GM19043 (cell line): ENCODE measurements around the gene HTRA2.

Source experiments
- ATAC-seq: cut with Tn5 transposase; IDR thresholded peaks from one replicate; pipeline ENCODE4 v1.9.1; 2021; ENCODE audit warnings: low read depth; ENCODE audit not compliant: unreplicated experiment

Gene HTRA2

DNA sequence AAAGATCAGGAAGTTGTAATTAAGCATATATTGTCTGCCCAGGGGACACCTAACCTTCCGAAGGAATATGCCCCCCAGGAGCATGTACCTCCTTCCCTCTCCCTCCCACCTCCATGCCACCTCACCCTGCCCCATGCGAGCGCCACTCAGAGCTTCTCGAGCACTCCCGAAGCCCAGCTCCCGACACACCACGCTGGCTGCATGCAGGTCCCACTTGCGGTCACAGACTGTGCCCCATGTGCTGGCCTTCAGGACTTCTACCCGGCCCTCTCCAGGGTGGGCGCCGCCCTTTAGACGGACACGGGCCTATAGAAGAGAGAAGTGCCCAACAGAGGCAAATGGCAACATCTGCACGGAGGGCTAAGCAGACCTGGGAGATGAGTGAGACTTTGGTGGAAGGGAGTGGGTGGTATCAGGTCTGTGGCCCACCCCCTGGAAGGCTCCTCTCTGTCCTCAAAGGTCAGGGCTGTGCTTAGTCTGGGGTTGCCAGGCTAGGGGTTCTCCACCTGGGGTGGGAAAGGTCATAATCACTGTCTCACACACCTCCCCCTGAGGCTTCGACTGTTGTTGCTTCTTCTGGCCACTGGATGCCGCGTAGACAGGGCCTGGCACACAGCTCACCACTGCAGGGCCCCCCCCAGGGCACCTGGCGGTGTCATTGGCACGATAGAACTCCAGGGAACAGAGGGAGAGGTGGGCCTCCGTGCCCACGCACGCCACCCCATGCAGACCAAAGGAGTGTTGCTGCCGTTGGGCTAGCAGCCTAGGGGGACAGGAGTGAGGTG lies 6.6 kb downstream of the HTRA2 start:
- ATAC-seq, result no peak

DNA sequence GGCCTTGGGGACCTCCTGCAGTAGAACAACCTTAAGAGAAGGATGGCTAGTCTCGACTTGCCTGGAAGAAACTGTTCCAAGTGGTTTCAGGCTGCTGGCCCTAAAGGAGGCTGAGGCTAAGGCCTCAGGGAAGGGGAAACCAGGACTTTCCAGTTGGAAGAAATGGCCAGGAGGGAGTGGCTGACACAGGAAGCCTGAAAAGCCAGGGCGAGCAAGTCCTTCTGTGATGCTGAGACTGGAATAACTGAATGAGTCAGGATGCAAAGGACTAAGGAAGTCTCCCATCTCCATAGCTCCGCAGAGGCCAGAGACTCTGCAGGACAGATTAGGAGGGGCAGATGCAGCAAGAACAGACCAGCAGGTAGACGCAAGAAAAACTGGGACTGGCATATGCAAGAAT lies 7.4 kb downstream of the HTRA2 start:
- ATAC-seq, result no peak

DNA sequence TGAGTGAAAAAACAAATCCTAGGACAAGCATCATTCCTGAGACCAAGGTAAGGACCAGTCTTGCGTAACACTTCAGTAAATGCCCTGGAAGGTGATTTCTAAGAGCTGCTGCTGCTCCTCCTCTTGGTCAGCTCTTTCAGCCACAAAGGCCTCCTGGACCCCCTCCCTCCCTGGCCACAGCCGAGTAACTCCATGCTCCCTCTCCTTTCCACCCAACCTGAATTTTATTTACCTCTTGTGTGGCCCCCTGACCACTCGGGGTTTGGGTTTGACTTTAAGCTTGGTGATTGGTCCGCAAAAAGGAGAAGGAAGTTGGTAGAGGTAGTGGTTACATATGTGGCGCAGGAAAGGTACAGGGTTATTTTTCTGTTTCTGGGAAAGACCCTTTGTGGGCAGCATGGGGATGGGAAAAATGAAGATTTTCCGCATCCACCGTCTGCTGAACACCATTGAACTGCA lies 9.2 kb downstream of the HTRA2 start:
- ATAC-seq, result no peak

DNA sequence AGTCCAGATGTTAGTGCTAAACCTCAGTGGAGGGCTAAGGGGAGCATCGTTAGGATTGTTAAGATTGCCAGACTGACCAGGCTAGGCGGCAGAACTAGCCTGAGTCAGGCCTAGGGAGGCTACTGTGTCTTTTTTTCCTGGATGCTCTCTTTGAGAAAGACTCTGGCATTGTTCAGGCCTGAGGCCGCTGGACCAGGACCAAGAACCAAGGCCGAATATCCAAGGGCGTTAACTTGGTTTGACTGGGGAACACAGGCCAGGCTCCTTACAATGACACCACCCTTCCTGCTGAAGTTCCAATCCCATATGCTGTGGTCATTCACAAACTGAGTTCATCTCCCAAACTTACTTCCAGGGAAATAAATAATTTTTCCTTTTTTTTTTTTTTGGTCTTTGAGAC lies 10.6 kb downstream of the HTRA2 start:
- ATAC-seq, result no peak

DNA sequence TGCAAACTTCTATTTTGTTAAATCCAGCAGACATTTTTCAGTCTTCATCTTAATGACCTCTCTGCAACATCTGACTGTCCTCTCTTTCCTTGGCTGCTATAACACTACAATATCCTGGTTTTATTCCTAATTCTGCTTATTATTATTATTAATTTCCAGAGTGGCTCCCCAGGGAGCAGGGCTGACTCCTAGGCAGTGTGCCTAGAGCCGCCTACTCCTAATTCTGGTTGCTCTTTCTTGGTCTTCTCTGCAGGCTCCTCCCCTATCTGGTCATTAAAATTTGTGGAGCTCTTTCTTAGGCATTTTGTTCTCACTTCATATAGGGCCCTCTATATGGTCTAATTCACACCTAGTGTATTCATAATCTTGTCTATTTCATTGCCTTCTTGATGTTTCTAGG lies 13.2 kb downstream of the HTRA2 start:
- no peak for ATAC-seq

DNA sequence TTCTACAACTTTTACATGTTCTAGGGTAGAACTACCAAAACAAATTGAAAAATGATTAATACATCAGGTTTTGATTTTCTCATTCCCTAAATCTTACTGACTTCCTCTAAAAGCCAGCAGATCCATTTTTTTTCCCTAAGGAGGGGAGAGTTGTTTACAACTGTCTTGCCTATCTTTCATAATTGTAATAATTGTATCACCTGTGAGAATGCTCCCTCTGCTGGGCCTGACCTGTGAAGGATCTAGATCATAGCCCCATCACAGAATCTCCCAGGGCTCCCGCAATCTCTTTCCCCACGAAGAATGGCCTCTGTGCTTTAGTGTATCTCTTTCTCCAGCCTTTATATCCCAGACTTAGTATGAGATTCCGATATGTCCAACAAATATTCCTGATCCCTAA lies 14.9 kb downstream of the HTRA2 start:
- no peak for ATAC-seq

DNA sequence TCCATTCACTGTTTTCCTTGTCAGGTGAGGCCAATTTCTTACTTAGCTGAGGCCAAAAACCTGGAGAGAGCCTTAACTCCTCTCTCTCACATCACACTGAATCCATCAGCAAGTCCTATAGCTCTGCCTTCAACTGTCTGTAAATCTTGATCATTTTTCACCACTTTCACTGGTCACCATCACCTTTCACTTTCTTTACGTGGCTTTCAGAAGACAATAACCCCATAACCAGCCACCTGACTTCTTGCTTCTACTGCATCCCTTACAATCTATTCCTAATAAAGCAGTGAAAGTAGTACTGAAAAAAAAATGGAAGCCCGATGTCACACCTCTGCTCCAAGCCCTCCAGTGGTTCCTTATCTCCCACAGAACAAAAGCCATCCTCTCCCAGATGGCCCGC lies 16.3 kb downstream of the HTRA2 start:
- ATAC-seq, result no peak

DNA sequence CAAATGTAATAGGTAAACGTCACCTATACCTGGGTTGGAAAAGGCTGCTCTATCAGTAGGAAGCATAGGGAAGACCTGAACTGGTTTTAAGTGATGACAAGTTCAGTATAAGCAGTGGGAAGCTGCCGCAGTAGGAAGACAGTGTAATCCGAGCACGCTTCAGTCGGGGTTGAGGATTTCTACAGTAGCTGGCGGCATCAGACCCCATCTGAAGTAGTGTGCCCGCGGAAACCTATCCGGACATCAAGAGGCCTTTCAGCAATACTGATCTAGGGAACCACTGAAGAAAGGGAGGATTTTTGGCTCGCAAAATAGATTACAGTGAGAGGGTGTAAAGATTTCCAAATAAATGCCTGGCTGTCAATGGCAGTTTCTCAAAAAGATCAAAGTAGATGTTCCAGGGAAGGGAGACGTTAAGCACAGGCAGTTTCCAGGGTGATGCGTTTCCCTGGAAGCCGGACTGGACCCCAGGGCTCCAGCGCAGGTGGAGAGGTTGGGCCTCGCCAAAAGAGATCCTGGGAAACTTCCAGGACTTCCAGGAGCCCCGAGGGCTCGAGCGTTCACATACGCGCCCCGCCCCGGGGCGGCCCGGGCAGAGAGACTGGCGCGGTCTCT lies 18.7 kb downstream of the HTRA2 start:
- no peak for ATAC-seq

DNA sequence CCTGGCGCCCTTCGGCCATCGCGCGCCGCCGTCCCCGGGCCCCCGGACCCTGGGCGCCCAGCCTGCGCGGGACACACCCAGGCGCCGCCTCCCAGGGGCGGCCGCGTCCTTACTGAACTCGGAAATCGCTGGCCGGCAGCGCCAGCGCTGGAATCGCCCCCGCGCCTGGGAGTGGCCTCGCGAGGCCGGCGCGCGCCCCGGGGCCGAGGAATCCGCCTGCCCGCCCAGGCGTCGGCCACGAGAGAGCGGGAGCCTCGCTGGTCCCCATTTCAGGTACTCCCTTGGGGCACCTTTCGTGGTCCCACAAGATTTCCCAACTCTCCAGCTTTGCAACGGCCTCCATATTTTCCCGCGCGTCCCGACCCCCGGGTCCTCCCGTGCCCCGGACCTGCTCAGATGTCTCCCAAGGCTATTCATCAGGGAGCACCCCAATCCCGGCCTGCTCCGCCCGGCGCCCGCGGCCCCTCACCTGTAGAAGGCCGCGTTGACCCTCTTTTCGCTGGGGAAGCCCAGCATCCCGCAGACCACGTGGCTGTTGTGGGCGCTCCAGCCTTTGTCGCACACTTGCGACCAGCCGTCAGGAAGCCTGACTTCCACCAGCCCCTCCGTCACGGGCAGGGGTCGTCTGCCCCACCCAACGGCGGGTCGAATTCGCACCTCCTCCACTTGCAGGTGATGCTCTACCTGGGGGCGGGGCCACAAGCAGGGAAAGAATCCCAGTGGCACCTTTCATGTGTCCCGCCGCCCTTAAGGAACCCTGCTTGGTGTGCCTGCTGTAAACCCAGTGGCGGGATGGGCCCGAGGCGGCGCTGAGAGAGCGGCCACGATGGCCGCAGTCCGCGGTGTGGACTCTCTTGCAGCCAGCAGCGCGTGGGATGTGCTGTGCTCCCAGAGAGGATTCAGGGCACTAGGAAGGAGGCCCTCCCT lies 19.4 kb downstream of the HTRA2 start:
- no peak for ATAC-seq

DNA sequence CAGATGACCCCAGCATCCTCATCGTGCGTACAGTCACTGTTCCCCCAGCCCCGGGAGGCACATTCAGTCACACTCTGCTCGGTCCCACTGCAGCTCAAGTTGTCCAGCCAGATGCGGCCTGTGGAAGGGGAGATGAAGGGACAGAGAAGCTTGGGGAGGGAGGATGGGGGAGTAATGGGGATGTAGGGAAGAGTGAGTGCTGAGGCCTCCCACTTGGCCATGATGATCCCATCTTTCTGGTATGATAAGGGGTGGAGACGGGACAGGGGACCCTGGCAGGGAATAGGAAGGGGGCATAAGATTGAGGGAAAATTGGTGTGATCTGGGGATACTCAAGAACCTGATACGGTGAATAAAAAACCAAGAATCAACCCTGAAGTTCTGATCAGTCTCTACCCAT lies 20.5 kb downstream of the HTRA2 start:
- ATAC-seq, result no peak

DNA sequence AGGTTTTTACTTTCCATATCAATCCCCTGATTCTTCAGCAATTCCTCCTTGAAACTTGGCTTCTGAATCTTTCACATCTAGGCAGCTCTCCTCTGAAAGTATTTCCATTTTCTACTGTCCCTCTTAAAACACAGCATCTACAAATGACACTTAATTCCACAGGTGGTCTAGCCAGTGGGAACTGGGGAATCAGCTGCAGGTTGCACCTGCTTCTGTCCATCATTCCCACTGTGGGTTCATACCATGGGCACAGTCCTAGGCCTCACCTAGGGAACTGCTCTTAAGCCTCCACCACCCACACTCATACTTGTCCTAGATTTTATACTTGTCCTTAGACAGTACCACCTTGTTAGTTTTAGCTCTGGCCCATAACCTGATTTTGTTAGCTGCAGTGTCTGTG lies 21.8 kb downstream of the HTRA2 start:
- no peak for ATAC-seq

DNA sequence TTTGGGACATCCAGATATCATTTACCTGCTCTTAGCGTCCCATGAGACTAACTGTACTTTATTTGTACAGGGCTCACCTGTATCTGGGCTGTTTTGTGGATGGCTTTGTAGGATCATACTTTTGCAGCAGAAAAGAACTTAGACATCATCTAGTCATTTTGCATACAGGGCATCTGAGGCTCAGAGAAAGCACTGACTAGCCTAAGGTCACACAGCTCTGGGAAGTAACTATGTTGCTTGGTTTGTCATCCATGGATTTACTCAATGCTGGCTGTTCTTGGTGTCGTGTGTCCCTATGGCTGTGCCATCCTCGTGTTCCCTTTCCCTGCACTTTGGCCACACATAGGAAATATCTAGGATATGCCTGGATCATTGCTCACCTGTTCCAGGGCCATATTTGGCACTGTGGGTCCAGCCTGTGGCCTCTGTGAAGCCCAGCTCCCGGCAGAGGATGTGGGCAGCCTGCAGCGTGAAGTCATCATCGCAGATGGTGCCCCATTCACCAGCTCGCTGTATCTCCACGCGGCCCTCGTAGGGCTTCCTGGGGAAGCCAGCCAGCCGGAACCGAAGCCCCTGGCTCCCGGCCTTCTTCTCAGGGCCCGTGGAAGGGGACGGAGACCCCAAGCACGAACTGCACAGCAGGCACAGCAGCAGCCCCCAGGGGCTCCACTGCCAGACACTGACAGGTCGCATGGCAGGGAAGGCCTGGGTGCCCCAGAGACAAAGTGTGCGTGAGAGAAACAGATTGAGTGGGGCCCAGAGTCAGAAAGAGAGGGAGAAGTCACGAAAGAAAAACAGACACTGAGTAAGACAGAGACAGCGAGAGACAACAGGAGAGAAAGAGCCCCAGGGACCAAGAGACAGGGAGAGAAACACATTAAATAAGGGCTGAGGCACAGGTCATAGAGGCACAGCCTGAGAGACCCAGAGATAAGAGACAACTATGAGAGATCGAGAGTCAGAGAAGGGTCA lies 22.5 kb downstream of the HTRA2 start:
- ATAC-seq, result no peak

DNA sequence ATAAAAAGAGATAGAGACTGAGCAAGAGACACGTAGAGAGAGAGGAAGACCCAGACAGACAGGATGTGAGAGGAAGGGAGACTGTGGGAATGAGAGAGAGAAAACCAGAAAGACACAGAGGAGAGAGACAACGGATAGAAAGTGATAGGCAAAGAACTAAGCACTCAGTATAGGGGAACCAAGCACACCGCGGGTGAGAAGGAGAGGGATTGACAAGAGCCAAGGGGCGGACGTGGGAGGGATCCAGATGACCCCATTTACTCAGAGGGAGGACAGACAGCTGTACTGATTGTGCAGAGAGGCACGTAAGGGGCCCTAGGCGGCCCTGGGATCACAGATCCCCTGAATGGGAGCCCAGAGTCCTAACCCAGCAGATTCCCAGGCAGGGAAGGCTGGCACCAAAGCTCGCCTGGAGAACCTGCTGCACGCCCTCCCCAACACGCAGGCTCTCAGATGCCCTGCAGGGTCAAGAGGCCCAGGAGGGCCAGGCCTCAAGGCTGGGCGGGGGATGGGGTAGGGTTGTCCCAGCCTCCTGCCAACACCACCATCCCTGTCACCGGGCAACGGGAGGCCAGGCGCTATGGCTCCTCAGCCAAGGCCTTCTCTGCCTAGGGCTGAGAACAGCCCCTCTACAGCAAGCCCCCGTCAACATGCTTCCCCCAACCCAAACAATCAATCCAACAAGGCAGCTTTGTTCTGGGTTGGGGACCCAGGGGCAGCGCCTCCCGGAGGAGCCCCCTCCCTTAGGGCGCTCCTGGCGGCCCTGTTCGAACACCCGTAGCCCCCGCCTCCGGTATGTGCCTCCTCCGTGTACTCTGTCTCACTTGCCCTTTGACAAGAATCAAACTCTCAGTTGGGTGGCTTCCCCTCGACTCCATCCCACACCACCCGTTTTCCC lies 23.4 kb downstream of the HTRA2 start:
- ATAC-seq, result no peak

DNA sequence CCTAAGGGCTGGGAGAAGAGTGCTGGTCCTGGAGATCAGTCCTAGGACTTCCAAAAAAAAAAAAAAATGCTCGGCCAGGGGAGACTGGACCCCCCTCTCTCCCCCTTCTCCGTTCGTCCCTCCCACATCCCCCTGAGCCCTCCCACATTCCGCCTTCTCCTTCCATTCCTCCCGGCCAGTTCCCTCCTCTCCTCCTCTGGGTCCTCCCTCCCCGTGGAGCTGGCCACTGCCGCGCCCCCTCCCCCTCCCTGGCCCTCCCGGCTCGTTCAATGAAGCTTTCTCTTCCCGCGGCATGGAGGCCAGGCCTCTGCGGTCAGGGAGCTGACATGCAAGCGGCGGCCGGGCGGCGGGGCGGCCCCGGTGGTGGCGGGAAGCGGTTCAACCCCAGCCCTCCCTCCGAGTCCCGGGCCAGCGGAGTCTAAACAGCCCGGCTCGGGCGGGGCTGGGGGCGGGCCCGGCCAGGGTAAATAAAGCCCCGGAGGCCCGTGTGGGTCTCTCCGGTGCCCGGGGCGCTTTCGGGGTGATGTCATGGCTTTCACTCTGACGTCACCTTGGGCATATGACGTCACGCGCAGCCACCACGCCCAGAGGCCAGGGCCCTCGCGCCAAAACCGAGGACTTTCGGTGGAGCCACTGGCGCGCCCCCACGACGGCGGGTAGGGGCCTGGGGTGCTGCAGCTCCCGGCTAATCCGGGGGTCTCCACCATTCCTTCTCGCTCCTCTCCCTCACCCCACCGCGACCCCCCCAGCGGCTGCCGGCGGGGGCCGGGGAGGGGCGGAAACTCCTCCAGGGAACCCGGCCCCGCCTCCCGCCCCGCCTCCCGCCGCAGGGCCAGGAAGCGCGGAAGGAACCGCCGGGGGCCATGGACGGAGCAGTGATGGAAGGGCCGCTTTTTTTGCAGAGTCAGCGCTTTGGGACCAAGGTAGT lies 24.4 kb downstream of the HTRA2 start, which contains the start of the genes DOK1 and LOXL3:
TSS of gene DOK1 (plus strand) at position 829 of the 928 bp plus-strand sequence. CDS start at position 864, 35 bp downstream.
TSS of gene LOXL3 (minus strand) at position 51 of the 928 bp plus-strand sequence. CDS start 1,308 bp downstream, outside the sequence.
- ATAC-seq, result peak; percentile 41

DNA sequence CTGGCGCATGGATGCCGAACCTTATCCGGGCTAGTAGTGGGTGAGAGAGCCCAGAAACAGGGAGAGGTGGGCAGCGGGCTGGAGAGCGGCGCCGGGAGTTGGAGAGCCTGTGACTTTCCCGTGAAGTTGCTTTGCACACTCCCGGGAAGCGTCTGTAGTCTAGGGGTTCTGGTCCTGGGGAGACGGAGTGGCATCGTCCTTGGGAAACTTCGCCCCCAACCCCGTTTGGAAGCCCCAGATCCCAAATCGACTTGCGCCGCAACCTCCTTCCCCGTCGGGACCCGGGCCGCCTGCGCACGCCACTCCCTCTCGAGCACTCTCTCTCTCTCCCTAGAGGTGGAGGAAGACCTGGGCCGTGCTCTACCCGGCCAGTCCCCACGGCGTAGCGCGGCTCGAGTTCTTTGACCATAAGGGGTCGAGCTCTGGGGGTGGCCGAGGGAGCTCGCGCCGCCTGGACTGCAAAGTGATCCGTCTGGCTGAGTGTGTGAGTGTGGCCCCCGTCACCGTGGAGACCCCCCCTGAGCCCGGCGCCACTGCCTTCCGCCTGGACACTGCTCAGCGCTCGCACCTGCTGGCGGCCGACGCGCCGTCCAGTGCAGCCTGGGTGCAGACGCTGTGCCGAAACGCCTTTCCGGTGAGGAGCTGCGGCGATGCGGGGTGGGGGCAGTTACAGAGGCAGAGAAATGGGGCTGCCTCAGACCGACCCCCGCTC lies 25.2 kb downstream of the HTRA2 start:
- peak; percentile 35 for ATAC-seq

DNA sequence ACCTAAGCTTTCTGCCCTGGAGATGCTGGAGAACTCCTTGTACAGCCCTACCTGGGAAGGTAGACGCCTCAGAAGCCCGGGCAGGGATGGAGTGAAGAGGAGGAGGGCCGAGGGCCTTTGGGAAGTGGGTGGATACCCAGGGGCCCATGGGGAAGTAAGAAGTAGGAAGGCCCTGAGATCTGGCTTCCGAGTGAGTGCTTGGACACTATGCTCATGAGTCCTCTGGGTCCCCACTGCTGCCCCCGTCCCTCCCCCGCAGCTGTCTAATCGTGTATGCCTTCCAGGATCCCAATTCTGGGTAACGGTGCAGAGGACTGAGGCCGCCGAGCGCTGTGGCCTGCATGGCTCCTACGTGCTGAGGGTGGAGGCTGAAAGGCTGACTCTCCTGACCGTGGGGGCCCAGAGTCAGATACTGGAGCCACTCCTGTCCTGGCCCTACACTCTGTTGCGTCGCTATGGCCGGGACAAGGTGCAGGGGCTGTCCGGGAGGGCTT lies 25.9 kb downstream of the HTRA2 start:
- no peak for ATAC-seq

DNA sequence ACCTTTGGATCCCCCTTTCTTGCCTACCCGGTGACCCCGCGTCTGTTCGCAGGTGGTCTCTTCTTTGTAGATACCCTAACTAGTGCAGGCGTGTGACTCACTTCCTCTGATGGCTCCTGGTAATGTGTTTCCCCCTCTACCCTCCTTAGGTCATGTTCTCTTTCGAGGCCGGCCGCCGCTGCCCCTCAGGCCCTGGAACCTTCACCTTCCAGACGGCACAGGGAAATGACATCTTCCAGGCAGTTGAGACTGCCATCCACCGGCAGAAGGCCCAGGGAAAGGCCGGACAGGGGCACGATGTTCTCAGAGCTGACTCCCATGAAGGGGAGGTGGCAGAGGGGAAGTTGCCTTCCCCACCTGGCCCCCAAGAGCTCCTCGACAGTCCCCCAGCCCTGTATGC lies 26.4 kb downstream of the HTRA2 start:
- no peak for ATAC-seq
